ENCODE measurements around the gene SNCG.
A peak's percentile ranks its signal among the peaks of the same experiment; 100 is the strongest.

SNCG gene

DNA sequence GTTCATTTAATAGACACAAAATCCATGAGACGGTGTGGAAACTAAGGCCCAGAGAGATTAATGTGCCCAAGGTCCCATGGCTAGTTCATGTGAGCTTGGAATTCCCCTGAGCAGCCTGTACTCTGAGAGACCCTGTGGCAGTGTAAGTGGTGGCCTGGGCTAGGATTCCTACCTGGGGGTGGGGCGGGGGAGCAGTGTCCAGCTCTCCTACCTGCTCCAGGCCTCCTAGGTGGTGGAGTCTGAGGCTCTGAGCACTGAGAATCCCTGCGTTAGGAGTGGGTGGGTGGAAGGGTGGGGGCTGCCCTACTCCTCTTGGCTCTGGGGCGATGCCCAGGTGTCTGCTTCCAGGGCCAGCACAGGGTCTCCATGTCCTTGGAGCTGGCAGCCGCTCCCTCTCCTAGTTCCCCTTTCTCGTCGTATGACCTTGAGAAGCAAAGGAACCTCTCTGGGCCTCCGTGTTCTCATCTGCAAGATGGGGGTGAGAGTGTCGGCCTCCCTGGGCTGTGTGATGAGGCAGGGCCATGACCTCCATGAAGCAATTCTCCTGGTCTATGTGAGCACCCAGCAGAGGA, 2.5 kb downstream of the SNCG start:
- DNase-seq (ENCODE audit: low read depth): no peak

- DNase-seq (ENCODE audit: low read depth): no peak
Measured at GRCh38 chr10:86961481-86962091, 3.2 kb downstream of the SNCG start.

DNA sequence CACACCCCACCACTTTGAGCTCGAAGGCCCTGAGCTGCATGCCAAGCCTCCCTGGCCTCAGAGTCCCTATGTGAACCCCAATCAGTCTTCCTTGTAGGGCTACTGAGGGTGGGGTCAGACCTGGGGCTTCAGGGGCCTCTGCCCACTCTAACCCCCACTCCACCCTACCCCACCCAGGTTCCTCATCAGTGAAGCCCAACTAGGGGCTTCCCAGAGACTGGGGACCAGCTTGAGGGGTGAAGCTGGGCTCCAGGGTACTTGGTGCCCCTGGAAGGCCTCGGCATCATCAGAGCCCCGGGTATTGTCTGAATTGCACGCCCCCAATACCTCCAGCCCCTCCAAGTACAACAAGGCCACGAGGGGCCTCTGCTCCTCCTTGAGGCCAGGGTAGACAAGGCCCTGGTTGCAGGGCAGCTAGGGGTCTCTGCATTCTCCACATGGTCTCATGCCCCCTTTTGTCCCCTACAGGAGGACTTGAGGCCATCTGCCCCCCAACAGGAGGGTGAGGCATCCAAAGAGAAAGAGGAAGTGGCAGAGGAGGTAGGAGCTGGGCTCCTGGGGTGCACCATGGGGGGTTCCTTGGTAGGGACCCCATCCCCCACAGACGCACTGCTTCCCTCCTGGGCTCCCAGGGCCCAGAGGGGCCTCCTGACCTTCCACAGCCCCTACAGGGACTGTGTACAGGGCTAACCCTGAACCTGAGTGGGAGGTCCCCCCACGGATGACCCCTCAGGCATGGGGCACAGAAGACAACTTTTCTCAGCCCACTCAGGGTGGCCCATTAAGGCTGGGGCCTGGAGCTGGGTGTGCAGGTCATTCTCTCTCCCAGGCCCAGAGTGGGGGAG, 4.0 kb downstream of the SNCG start:
- DNase-seq (ENCODE audit: low read depth): no peak

DNA sequence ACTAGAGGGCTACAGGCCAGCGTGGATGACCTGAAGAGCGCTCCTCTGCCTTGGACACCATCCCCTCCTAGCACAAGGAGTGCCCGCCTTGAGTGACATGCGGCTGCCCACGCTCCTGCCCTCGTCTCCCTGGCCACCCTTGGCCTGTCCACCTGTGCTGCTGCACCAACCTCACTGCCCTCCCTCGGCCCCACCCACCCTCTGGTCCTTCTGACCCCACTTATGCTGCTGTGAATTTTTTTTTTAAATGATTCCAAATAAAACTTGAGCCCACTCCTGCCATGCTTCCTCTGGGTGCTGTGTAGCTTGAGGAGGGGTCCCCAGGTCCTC, 4.5 kb downstream of the SNCG start:
- no peak for DNase-seq (ENCODE audit: low read depth)

GRCh38 chr10:86963341-86963919, 5.0 kb downstream of the SNCG start:
- no peak for DNase-seq (ENCODE audit: low read depth)

GRCh38 chr10:86964061-86964846, 5.9 kb downstream of the SNCG start:
- no peak for DNase-seq (ENCODE audit: low read depth)

DNA sequence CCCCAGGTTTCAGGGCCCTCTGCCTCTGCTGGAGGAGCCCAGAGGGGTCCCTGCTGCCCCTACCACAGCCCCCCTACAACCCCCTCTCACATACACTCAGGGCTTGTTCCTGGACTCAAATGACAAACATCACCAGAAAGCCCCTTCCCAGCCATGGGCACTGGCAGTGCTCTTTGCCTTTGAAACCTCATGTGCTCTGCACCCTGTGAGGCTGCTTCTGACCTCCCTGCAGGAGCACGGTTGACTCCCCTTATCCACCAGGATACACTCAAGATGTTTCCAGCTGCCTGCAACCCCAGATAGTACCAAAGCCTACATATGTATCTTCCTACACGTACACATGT, 6.4 kb downstream of the SNCG start:
- DNase-seq (ENCODE audit: low read depth): no peak

GRCh38 chr10:86965986-86966654, 7.7 kb downstream of the SNCG start:
- DNase-seq (ENCODE audit: low read depth): no peak

- no peak for DNase-seq (ENCODE audit: low read depth)
Measured at GRCh38 chr10:86967481-86967941, 9.1 kb downstream of the SNCG start.

- no peak for DNase-seq (ENCODE audit: low read depth)
Measured at GRCh38 chr10:86968271-86968993, 10.0 kb downstream of the SNCG start, which contains the start of gene ADIRF. Gene ADIRF, plus strand, starts transcription at chr10:86968482. Its CDS starts 63 bp downstream, at chr10:86968545.

- no peak for DNase-seq (ENCODE audit: low read depth)
Measured at GRCh38 chr10:86968994-86969355, 10.6 kb downstream of the SNCG start.

DNA sequence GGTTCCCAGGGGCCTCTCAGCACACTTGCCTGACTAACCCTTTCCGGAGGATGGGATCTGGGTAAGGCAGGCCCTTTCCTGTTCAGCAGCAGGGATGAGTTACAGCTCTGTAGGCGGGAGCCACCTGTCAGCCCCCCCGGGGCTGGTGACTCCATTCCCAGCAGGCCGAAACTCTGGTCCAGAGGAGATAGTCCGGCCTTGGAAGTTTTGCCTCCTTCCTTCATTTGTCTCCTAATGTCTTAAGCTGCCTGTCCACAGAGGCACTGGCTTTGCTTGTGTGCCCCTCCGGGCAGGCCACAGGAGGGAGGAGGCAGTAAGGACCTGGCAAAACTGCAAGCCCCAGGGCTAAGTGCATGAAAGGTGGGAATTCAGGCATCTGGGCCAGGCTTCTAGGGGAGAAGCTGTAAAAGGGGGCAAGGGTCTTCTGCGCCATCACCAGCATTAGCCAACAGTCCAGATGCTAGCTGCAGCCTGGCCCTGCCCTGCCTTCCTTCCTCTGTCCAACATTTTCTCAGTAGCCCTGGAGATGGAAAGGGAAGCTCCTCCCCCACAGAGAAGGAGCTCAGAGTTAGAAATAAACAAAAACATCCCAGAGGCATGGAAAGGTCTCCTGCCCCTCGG, 11.1 kb downstream of the SNCG start:
- no peak for DNase-seq (ENCODE audit: low read depth)

DNA sequence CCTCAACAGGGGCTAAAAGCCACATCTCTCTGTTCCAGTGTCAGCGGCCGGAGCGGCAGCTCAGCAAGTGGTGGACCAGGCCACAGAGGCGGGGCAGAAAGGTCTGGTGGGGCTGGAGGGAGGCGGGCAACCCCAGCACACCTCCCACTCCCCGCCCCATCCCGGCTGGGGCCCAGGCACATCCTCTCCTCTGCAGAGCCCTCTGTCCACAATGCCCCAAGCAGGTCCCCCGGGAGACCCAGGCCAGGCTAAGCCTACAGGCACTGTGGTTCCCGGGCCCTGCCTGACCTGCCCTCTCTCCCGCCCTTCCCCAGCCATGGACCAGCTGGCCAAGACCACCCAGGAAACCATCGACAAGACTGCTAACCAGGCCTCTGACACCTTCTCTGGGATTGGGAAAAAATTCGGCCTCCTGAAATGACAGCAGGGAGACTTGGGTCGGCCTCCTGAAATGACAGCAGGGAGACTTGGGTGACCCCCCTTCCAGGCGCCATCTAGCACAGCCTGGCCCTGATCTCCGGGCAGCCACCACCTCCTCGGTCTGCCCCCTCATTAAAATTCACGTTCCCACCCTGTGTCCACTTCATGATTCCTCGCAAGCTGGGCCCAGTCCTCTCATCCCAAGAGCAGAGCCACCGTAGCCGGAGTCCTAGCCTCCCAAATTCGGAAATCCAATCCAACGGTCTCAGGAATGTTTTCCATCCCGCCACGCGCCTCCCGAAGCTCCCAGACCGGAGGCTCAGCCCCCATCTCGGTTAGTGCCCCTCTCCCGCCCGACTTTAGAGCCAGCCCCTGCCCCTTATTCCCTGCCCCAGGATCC, 12.0 kb downstream of the SNCG start:
- no peak for DNase-seq (ENCODE audit: low read depth)

GRCh38 chr10:86970982-86971231, 12.5 kb downstream of the SNCG start:
- DNase-seq (ENCODE audit: low read depth): no peak

DNA sequence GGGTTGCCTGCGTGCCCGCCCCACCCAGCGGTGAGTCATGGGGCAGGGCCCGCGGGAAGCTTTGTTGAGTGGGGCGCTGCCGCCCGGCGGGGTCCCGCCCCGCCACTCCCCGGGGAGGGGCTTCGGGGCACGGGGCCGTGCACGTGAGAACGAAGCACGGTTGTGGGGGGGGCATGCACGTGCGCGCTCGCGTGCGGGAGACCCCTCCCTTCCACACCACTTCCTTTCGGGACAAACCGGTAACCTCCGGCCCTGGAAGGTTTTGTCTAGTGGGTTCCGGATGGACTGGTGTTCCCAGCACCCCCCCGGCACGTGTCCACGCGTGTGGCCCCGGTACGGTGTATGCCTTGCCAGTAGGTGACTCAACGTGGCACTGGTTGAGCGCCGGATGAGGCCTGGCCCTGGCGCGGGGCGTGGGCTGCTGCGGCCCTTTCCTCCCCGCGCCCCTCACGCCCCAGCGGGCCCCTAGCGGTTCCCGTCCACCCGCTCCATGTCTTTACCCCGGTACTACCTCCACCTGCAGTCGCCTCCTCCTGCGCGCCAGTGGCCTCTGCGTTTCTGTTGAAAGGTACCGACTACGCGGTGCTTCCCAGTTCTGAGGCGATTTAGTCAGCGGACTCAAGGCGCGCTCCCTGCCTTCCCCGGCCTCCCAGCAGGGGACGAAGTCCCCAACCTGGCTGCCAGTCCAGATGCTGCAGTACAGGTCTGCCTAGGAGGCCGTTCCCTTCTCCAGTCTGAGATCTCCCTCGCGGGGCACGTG, 13.0 kb downstream of the SNCG start:
- DNase-seq (ENCODE audit: low read depth): peak; percentile 72

DNA sequence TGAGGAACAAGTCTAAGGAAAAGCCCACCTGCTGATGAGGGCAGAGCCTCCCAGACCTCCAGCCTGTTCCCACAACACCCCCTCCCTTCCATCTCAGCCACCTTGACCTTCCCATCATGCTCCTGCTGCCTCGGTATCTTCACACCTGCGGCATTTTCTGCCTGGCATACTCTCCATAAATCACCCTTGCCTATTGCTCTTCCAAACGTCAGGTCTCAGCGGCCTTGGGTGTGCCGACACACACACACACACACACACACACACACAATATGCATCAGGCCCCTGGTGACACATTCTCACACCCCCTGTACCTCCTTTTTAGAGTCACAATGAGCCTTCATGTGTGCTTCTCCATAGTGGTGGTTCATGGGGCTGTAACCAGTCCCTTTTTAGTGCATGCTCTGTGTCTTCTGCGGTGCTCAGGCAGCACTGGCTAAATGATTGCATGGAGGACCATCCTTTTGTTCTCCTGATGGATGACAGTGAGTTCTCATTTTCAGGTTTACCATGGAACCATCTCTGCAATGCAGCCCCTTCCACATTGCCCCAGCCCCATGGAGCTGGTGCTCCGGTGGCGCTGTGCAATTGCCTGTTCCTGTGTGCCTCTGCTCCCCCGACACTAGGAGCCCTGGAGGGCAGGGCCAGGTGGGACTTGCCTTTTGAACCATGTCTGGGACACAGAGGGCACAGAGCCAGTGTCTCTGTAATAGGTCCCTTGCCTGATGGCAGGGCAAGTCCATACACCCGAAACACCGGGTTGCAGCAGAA, 14.4 kb downstream of the SNCG start:
- no peak for DNase-seq (ENCODE audit: low read depth)

- DNase-seq (ENCODE audit: low read depth): no peak
Measured at GRCh38 chr10:86974484-86974883, 16.1 kb downstream of the SNCG start.

DNA sequence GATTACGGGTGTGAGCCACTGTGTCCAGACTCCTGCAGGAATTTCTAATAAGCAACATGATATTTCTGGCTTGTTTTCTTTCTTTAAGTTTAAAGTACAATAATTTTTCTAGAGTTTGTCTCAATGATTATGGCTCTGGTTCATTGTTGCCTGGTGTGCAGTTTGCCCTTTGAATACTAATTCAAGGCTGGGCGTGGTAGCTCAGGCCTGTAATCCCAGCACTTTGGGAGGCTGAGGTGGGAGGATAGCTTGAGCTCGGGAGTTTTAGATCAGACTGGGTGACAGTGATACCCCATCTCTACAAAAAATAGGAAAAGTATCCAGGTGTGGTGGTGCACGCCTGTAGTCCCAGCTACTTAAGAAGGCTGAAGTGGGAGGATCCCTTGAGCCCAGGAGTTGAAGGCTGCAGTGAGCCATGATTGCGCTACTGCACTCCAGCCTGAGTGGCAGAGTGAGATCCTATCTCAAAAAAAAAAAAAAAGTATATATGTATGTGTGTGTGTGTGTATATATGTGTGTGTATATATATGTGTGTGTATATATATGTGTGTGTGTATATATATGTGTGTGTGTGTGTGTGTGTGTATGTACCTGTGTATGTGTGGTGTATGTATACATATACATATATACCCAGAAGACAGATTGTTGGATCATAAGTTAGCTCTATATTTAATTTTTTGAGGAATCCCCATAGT, 18.1 kb downstream of the SNCG start:
- DNase-seq (ENCODE audit: low read depth): no peak

Measured in activated gamma-delta T cell treated with anti-CD3 and anti-CD28 coated beads, Interleukin-2, amount 50 U/mL, for 16 hours (primary cell).